NCI-H345 (cell line): ENCODE results near the gene TMEM217.

Experiments
- DNase-seq: peaks from one replicate; lab custom pipeline; 2025; lab: John Stamatoyannopoulos, UW

TMEM217 gene

DNA sequence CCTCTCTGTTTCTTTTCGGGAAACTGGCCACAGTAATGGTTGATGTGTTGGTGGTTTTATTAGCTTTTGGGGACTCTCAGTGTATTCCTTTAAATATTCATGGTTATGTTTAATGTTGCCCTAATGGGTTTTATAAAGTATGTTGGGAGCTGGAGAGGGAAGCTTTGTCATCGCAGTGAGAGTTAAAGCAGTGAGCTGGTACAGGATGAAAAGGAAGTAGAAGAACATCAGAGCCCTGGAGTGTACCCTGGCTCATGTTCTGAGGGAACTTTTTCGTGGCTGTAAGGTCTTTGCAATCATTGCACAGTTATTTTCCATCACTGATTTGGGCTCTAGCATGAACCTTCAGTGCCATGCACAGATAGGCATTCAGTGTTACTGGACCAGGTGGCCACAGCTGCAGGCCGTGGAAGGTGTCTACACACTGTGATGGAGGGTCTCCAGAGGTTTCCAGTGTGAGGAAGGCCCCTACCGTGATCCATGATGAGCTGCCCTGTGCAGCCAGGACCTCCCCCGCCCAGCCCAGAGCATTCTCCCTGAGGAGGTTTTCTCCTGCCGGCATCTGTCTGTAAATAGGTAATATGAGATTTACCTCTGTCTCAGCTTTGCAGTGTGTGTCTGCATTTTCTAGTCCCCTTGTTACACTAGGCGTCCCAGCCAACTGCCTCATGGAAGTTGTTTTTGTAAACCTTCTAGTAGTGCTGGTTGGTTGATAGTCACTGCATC, 22.4 kb upstream of the TMEM217 start:
- no peak for DNase-seq

DNA sequence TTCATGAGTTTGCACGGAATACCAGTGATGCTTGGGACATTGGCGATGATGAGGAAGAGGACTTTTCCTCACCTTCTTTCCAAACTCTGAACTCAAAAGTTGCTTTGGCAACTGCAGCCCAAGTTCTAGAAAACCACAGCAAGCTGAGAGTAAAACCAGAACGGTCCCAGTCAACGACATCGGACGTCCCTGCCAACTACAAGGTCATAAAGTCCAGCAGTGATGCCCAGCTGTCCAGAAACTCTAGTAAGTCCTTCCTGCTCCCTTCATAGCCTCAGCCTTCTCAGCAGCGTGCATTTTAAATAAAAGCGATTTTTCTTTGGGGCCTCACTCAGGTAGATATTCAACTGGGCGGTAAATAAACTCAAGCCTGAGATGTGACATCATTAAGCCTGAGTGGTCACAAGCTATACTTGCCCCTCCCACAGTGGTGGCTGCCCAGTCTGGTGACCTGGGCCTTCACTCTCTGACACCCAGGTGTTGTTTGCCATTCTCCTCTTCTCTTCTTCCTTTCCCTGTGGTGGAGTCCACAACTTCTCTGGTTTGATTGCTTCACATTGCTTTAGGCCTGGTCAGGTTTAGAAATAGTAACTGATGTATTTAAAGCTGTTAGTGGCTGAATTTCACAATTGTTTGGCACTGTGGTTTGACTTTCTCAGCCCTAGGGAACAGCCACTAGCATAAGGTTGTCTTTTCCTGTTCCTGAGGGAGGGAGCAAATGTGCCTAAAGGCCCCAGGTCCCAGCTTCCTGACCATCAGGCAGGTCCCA, 21.6 kb upstream of the TMEM217 start:
- DNase-seq, result no peak

DNA sequence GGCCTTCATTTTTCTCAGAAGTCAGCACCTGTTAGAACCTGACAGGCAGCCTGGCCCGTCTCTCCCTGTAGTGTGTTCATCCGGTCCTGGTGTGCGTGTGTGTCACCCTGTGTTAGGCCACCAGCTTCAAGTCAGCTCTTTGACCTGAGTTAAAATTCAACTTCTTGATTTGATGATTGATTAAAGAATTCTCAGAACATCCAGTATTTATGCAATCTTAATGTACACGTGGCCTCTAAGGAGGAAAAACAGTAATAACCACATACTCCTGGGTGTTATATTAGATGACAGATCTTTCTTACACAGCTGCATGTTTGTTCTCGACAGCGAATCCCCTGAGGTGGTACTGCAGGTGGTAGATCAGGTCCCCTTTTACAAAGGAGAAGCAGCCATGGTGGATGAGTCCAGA, 19.1 kb upstream of the TMEM217 start:
- DNase-seq, result no peak

DNA sequence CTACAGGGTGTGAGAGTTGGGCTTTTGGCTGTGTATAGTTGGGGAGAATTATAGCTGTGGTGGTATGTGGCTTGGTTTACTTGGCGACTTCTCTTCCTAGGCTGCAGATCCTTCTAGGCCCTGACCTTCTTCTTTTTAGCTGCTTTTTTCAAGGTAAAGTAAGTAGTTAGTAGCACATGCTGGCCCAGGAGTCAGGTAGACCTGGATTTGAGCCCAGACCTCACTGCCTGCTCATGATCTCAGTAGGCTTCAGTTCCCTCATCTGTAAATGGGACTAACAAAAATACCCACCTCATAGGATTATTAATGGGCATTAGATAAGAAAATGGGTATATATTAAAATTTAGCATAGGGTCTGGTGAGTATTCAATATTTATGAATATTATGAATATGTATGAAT, 17.4 kb upstream of the TMEM217 start:
- no peak for DNase-seq

DNA sequence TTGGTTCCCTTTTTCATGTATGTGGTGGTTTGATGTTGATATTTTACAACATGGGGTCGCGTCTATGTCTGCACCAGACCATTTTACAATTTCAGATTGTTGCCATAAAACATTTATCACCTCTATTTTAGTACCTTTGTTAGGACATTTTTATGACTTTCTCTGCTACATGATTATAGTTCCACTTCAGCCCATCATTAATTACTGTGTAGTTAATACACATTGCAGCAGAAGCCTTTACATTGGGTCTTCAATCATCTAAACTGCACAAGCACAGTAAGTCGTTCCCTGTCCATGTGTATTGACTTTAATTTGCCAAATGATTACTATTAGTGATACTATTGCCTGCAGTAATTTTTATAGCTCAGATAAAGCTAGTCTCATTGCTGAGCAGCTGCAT, 15.7 kb upstream of the TMEM217 start:
- DNase-seq, result no peak

DNA sequence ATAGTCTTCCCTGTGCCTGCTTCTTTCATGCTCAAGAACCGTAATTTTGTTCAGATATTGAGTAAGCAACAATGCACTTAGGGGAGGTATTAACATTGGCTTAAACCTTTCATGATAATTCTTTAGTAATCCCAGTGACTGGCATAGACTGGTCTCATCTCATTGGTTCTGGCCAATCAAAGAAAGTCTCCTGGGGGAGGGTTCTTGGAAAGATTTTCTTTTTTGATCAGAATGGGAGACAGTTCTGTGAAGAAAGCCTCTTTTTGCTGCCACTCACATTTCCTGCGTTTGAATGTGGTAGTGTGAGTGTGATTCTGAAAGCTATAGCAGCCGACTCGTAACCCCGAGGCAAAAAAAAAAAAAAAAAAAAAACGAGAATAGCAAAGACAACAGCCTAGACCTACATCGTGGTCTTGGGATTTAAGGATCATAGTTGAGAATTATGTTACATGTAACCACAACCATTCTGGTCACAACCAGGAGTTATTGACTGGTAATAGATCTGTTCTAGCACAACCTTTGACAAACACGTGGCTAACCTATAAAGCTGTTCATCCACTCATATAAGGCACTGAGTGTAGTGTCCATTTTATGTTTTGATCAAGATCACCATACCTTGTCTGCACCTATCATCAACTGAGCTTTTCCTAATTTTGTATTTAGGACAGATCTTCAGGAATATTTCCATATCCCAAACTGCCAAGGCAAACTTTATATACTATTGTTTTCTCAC, 15.1 kb upstream of the TMEM217 start:
- no peak for DNase-seq

DNA sequence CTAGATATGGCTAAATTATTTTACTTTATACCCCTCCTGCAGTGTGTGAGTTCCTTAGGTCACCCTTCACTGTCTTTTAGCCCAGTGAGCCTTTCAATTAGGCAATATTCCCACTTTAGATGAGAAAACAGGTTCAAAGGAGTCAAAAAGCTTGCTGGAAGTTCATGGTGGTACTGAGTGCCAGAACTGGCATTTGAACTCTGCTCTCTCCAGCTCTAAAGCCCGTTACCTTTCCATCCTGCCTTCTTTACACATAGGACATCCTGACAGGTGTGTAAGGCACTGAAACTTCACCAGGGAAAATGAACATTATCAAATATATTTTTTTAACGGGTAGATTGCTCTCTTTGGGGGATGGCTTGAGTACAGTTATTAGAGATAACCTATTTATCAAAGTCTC, 11.2 kb upstream of the TMEM217 start:
- DNase-seq, result no peak

DNA sequence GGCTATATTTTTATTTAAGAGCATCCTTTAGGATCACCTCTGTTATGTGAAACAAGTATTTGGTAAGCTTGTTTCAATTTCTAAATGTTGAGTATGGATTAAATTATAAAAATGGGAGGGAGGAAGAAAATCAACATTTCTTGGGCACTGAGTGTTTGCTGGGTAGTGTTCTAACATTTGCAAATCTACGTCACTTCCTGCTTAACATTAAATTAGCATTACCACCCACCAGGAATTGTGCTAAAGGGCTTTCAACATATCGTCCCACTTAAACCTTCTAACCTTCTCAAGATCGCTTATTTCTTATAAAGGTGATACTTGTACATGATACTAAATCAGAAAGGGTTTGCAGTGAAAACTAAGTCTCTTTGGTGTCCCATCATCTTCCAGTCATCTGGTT, 7.9 kb upstream of the TMEM217 start:
- DNase-seq, result no peak

DNA sequence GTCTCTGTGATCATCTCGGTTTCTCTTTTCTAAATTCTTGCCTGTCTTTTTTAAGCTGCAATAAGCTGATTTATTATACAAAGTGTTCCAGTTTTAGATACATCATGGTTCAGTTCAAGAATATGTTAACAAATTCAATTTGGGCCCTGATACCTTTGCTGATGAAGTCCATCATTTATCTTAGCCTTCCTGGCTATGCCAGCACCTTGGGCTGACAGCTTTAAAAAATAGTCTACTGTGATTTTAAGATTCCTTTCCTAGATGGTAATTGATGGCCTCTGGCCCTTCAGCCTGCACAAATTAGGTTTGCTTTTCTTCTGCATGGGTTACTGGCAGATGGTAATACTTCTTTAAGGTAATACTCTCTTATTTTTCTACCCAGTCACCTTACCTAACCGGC, 7.1 kb upstream of the TMEM217 start:
- DNase-seq, result no peak

DNA sequence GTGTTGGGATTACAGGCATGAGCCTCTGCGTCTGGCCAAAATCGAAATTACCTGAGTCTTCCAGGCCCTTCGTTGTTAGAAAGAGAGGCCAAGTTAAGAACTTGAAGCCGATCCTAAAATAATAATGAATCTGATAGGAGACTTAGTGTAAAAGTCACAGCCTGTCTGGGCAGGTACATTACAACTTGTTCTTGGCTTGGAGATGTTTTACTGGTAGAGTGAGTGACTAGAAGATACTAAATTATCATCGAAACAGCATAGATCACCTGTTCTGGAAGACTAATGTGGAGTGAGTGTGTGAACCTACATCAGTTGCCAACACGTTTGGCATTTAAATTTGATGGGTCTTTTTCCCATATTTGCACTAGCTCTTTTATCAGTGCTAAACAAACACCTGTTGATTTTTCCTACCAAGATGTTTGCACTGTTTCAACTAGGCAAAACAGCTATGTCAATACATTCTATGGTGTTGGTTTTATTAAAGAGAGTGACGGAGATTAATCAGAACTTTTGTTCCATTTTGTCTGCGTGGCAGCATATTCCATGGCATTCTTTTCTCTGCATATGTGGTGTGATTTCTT, 4.6 kb upstream of the TMEM217 start:
- peak; percentile 47 for DNase-seq

DNA sequence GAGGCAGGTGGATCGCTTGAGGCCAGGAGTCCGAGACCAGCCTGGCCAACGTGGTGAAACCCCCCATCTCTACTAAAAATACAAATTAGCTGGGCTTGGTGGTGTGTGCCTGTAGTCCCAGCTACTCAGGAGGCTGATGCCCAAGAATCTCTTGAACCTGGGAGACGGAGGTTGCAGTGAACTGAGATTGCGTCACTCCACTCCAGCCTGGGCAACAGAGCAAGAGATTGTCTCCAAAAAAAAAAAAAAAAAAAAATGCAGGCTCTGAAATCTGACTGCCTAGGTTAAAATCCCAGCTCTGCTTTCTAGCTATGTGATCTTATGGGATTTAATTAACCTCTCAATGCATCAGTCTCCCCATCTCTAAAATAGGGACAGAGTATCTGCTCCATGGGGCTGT, 3.3 kb upstream of the TMEM217 start:
- no peak for DNase-seq

DNA sequence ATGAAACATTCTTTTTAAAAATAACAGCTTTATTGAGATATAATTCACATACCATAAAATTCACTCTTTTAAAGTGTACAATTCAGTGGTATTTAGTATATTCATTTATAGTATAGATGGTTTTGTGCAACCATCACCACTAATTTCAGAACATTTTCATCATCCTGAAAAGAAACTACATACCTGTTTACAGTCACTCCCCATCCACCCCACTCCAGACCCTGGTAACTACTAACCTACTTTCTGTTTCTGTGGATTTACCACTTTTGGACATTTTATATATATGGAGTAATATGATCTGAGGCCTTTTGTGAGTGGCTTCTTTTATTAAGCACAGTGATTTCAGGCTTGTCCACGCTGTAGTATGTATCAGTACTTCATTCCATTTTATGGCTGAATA, 2.5 kb upstream of the TMEM217 start:
- no peak for DNase-seq

DNA sequence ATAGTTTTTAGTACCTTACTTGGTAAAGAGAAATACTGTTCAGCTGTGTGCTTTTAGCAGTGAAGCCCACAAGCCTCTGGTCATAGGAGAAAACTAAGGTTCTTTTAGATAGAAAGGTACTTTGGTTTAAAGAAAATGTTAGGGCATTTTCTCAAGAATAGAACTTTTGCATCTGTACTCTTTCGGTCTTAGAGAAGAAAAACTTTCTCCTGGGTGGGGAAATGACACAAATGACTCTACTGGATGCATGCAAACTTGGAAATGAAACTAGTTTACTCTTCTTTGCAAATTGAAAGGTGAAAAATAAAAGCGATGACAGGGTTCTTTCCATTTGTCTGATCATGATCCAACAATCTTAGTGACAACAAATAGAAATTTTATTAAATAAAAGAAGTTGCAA, 2.1 kb upstream of the TMEM217 start:
- no peak for DNase-seq

DNA sequence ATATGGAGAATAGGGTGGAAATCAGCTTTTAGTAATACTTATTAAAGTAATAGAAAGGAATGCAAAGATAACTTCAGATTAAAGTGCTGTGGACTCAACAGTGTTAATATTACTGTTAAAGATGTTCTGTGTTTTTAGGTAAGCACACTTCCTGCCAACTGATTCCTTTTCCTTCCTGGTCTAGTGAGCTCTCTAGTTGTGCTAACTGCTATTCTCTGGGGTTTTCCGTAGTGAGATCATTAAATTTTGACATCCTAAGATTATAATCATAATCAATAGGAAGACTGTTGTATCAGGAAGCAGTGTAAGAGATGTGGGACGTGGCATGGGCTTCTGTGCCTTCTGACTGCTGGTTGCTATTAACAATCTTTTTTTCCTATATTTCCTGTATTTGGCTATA, 1.2 kb upstream of the TMEM217 start:
- DNase-seq, result no peak

DNA sequence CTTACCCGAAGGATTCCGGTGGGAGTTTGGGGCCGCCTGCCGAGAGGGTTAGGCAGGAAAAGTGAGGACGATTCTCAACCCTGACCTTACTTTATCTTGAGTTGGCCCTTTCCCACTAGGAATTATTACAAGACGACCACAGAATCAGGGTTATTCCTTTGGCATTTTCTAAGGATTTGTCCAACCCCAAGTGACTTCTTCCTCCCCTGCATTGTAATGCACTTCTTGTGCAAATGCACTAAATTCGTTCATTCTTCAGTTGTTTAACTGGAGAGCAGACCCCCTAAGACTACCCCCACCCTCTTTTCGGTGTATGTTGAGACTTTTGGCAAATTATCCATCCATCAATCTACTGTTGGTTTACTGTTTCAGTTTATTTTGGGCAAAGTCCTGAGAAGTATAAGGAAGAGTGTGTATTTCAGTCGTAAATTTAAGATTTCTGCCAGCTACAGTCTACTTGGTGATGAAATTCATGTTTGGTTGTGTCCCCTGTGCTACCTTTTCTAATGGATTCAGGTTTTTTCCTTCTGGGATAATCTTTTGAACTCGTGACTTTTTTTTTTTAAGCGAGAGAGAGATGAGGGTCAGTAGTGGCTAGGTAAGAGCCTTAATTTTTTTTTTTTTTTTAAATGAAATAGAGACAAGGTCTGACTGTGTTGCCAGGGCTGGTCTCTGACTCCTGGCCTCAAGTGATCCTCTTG, 611 bp upstream of the TMEM217 start:
- DNase-seq, result no peak

DNA sequence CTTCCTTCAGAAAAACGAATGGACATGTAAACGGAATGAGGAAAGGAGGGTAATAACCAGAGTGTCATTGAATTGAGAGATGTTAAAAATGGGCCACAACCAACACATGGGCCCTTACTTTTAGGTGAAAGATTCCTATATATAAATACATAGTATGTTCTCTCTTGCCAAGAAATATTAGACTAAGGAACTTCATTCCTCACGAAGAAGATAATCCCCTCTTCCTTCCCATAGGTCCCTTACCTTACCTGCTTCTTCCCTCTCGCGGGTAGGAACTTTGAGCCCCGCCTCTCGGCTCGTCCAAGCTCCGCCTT, 667 bp downstream of the TMEM217 start:
- no peak for DNase-seq

DNA sequence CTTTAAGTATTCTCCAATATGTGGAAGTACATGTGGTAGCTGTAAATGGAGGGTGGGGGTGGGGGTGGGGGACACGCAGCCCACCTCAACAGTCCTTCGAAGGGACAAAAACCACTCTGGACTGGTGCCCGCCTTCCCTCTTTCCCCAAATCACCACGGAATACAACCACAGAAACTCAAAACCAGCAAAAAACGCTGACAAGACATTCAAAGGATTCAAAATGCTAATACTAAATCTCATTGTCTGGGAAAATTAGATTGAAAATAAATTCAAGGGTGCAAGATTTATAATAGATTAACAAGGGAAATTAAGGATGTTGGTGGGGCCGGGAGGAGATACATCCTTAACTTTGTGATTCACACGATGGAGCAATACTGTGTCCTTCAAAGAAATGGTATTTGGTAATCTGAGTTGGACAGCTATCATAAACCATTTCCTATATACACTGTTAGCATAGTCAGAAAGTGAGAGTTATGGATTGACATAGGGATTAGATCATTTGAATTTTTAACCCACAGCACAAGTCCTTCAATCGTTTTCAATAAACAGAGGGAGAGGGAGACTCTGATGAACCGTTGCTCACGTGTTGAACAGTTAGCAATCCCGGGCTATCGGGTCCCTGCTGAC, 1.1 kb downstream of the TMEM217 start:
- DNase-seq, result no peak

DNA sequence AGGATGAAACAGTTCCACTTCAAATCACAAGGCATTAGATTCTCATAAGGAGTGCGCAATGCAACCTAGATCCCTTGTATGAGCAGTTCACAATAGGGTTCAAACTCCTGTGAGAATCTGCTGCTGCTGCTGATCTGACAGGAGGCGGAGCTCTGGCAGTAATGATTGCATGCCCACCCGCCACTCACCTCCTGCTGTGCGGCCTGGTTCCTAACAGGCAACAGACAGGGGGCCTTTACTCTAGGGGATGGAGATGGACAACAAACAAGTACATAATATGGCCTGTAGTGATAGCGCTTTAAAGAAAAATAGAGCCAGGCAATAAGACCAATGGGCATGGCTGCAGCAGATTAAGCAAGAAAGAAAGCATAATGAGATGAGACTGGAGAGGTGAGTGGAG, 3.1 kb downstream of the TMEM217 start:
- no peak for DNase-seq

DNA sequence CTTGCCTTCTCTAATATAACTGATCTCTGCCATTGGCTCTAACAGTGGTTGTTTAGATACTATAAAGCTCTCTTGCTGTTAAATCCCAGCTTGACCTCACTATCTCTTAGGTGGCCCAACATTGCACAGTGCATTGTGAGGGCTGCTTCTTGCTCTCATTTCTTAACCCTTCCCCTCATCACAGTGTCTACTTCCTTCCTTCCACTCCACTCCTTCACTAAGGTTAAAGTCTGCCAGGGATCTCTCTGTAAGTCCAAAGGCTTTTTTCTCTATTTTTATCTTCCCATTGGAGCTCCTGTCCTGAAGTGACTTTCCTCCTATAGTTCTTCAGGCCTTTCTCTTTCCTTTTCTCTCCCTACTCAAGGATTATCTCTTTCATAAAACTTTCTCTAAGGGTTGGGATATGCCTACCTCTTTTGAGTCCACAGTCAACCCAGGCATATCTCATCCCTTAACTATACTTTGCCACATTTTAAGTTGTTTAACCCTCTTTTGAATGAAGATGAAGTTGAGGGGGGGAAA, 4.4 kb downstream of the TMEM217 start:
- DNase-seq, result no peak

DNA sequence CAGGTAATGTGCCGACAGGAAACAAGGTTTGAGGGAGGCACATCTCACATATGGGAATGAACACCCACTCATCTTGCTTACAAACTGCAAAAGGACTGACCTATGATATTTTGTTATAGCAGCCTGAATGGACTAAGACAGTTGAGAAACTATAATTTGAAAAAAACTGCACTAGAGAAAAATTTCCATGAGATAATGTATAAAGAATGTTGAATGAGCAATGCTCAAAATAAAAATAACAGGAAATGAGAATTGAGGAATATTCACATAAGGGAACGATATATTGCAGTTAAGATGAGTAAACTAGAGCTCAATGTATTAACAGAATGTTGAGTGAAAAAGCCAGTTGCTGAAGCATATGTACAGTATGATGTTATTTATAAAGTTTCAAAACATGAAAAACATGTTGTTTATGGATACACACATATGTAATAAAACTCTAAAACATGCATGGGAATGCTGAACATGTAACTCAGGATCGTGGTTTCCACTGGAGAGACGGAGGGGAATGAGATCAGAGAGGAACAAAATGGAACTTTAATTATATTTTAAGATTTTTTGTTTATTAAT, 6.6 kb downstream of the TMEM217 start:
- DNase-seq, result no peak
